CD14-positive monocyte (primary cell): ENCODE results near the gene PLXNA4. TPM values are rescaled to one million over a fixed set of nuclear protein-coding genes. Genes with fewer than 3 reads are reported as not detected.

Experiments
- DNase-seq, 3 donors: peaks; one replicate each; pipeline ENCODE4 v3.0.0-alpha.2; 2011 to 2022
- H2AFZ ChIP-seq: 2 replicates; pipeline ENCODE4 v1.6.0; 2012; ENCODE audit warnings: mild to moderate bottlenecking, low read depth, low read length, inconsistent platforms; ENCODE audit not compliant: insufficient read depth, poor library complexity, severe bottlenecking
- H3K27ac ChIP-seq, 2 donors: 1 replicate in 1 of 2; 2 replicates in 1 of 2; pipeline ENCODE4 v1.5.1; 2012 to 2013; ENCODE audit warnings: low read length in 2 of 2, control low read depth in 1 of 2, inconsistent platforms in 1 of 2, low read depth in 1 of 2, mild to moderate bottlenecking in 1 of 2
- H3K27me3 ChIP-seq, 2 donors: one replicate each; pipeline versions ENCODE4 v1.6.0 to v1.6.1; 2011 to 2013; ENCODE audit warnings: low read length in 2 of 2; ENCODE audit not compliant: control insufficient read depth in 2 of 2, insufficient read depth in 2 of 2
- H3K36me3 ChIP-seq, 2 donors: replicated peaks in 1 of 2; 1 replicate in 1 of 2; 2 replicates in 1 of 2; pipeline versions ENCODE4 v1.5.1 to v1.6.1; 2012 to 2013; ENCODE audit warnings: low read length in 2 of 2, control low read depth in 1 of 2, inconsistent platforms in 1 of 2, mild to moderate bottlenecking in 1 of 2; ENCODE audit not compliant: insufficient read depth in 2 of 2, control insufficient read depth in 1 of 2
- H3K4me1 ChIP-seq, 2 donors: 1 replicate in 1 of 2; 2 replicates in 1 of 2; pipeline versions ENCODE4 v1.5.1 to v1.6.1; 2012 to 2013; ENCODE audit warnings: low read length in 2 of 2, control low read depth in 1 of 2, inconsistent platforms in 1 of 2, mild to moderate bottlenecking in 1 of 2, moderate library complexity in 1 of 2; ENCODE audit not compliant: insufficient read depth in 2 of 2, control insufficient read depth in 1 of 2
- H3K4me2 ChIP-seq: replicated peaks from 2 replicates; pipeline ENCODE3; 2012; ENCODE audit warnings: low read length, moderate library complexity, mild to moderate bottlenecking; ENCODE audit not compliant: poor library complexity, severe bottlenecking; ENCODE audit errors: extremely low read depth
- H3K4me3 ChIP-seq, 3 experiments: fragments of 200-600 bp in 1 of 3; sonication (generic) in 1 of 3; replicated peaks in 1 of 3; 1 replicate in 2 of 3; 2 replicates in 1 of 3; pipeline ENCODE4 v1.5.1; 2011 to 2013; ENCODE audit warnings: low read length in 3 of 3, mild to moderate bottlenecking in 3 of 3, control low read depth in 2 of 3, low read depth in 2 of 3, inconsistent platforms in 1 of 3, moderate library complexity in 1 of 3
- H3K79me2 ChIP-seq: 2 replicates; pipeline ENCODE4 v1.6.0; 2012; ENCODE audit warnings: mild to moderate bottlenecking, control low read depth, inconsistent platforms, low read length, moderate library complexity; ENCODE audit not compliant: insufficient read depth
- H3K9ac ChIP-seq: 2 replicates; pipeline ENCODE4 v1.6.0; 2017; ENCODE audit warnings: low read length, mild to moderate bottlenecking; ENCODE audit not compliant: insufficient read depth, poor library complexity, severe bottlenecking
- H3K9me3 ChIP-seq, 2 donors: replicated peaks in 1 of 2; 1 replicate in 1 of 2; 2 replicates in 1 of 2; pipeline versions ENCODE4 v1.5.1 to v1.6.1; 2012 to 2013; ENCODE audit warnings: low read length in 2 of 2, control low read depth in 1 of 2; ENCODE audit not compliant: control insufficient read depth in 1 of 2, insufficient read depth in 1 of 2
- H4K20me1 ChIP-seq: 2 replicates; pipeline ENCODE4 v1.6.0; 2012; ENCODE audit warnings: mild to moderate bottlenecking, low read length, control low read depth, moderate library complexity; ENCODE audit not compliant: insufficient read depth
- H3K27ac Mint-ChIP-seq, 7 donors: one replicate each; pipeline ENCODE4 v1.8.0; 2020; ENCODE audit warnings: mild to moderate bottlenecking in 7 of 7, mixed read lengths in 7 of 7, moderate library complexity in 6 of 7, inconsistent platforms in 2 of 7
- H3K27me3 Mint-ChIP-seq, 3 donors: one replicate each; pipeline ENCODE4 v1.8.0; 2021 to 2022; ENCODE audit warnings: low read depth in 3 of 3, mild to moderate bottlenecking in 3 of 3, mixed read lengths in 3 of 3, moderate library complexity in 3 of 3, inconsistent platforms in 1 of 3
- H3K36me3 Mint-ChIP-seq, 2 donors: one replicate each; pipeline ENCODE4 v1.8.0; 2020; ENCODE audit warnings: mixed read lengths in 2 of 2, inconsistent platforms in 1 of 2, mild to moderate bottlenecking in 1 of 2
- H3K4me1 Mint-ChIP-seq: one replicate; pipeline ENCODE4 v1.8.0; 2020; ENCODE audit warnings: mild to moderate bottlenecking, mixed read lengths
- H3K4me3 Mint-ChIP-seq, 2 donors: one replicate each; pipeline ENCODE4 v1.8.0; 2020; ENCODE audit warnings: mild to moderate bottlenecking in 2 of 2, mixed read lengths in 2 of 2, moderate library complexity in 1 of 2
- H3K9me3 Mint-ChIP-seq, 7 donors: one replicate each; pipeline ENCODE4 v1.8.0; 2020 to 2022; ENCODE audit warnings: mixed read lengths in 7 of 7, mild to moderate bottlenecking in 6 of 7, moderate library complexity in 6 of 7, inconsistent platforms in 2 of 7
- CTCF ChIP-seq: fragments of 200-600 bp; IDR thresholded peaks from one replicate; pipeline ENCODE4 v1.8.0; 2022; ENCODE audit warnings: antibody characterized with exemption, mild to moderate bottlenecking
- WGBS: methylation state at CpG from one replicate; pipeline ENCODE4 v1.1.5; 2013; ENCODE audit warnings: missing lambda C conversion rate; ENCODE audit not compliant: insufficient coverage; 5-methylcytosine and 5-hydroxymethylcytosine counted together
- intact Hi-C, 2 donors: fragments of 100-400 bp; cut with micrococcal nuclease; formaldehyde crosslinking; loops; one replicate each; pipeline versions ENCODE4 v1.15.0 to v1.15.1; 2023
- polyA plus RNA-seq, 3 donors: library from polyadenylated mRNA; depleted of rRNA in 1 of 3; unstranded in 2 of 3; stranded (reverse) in 1 of 3; fragments of 300-500 nt in 2 of 3; fragments of >200 nt in 1 of 3; fragmentation: Illumina TruSeq in 2 of 3; gene quantifications; 1 replicate in 2 of 3; 2 replicates in 1 of 3; pipeline ENCODE4 v1.2.3, GENCODE V29; 2012 to 2021

PLXNA4 gene
- polyA plus RNA-seq, 3 donors = not detected

- DNase-seq = no peak
- no CpG with 5 or more reads among the region's 2 CpGs for WGBS
- Mint-ChIP-seq H3K4me3 (no peak overlapping the region), H3K9me3 (peaks cover 0 to 8% (median 0%) of the 10 kb centered on the region in 7 donors), H3K4me1 (no peaks in the 10 kb centered on the region), H3K36me3 (no peaks in the 10 kb centered on the region), H3K27me3 (peaks cover 0 to 4% (median 2%) of the 10 kb centered on the region in 3 donors), H3K27ac (no peak overlapping the region)
- H3K9ac ChIP-seq = no peak overlapping the region
- no peaks in the 10 kb centered on the region for H3K9me3 ChIP-seq
- TF ChIP-seq CTCF = no peak
- no peaks in the 10 kb centered on the region for H4K20me1 ChIP-seq
- intact Hi-C loops = no loop called here
- H2AFZ ChIP-seq = no peak overlapping the region
- no peak overlapping the region for H3K4me2 ChIP-seq
- no peaks in the 10 kb centered on the region for H3K79me2 ChIP-seq
- no peaks in the 10 kb centered on the region for H3K36me3 ChIP-seq
- no peak overlapping the region for H3K4me3 ChIP-seq
- no peaks in the 10 kb centered on the region for H3K27me3 ChIP-seq
- no peak overlapping the region for H3K27ac ChIP-seq
- no peaks in the 10 kb centered on the region for H3K4me1 ChIP-seq
These were observed 295.9 kb downstream of the PLXNA4 start for GRCh38 chr7:132280335-132280734.

- H3K4me3 ChIP-seq = no peak overlapping the region
- no peak for DNase-seq
- Mint-ChIP-seq H3K27me3 (peaks cover 0 to 4% (median 2%) of the 10 kb centered on the region in 3 donors), H3K36me3 (no peaks in the 10 kb centered on the region), H3K27ac (no peak overlapping the region), H3K9me3 (peaks cover 0 to 6% (median 0%) of the 10 kb centered on the region in 7 donors), H3K4me3 (no peak overlapping the region), H3K4me1 (no peaks in the 10 kb centered on the region)
- no peak for TF ChIP-seq CTCF
- intact Hi-C loops = no loop called here
- H3K4me1 ChIP-seq = no peaks in the 10 kb centered on the region
- H3K4me2 ChIP-seq = no peak overlapping the region
- H3K9me3 ChIP-seq = no peaks in the 10 kb centered on the region
- H3K36me3 ChIP-seq = no peaks in the 10 kb centered on the region
- H4K20me1 ChIP-seq = no peaks in the 10 kb centered on the region
- H3K27ac ChIP-seq = no peak overlapping the region
- H3K9ac ChIP-seq = no peak overlapping the region
- WGBS = 91% methylated on average over 3 of the region's 4 CpGs
- no peaks in the 10 kb centered on the region for H3K79me2 ChIP-seq
- H3K27me3 ChIP-seq = no peaks in the 10 kb centered on the region
- H2AFZ ChIP-seq = no peak overlapping the region
These were observed 296.6 kb downstream of the PLXNA4 start for GRCh38 chr7:132279718-132280117.
